ENCODE measurements around the gene DRD3. TPM values are rescaled to one million over a fixed set of nuclear protein-coding genes. Genes with fewer than 3 reads are reported as not detected.

Gene DRD3
- total and polyA plus RNA-seq, 4 donors: not detected

DNA sequence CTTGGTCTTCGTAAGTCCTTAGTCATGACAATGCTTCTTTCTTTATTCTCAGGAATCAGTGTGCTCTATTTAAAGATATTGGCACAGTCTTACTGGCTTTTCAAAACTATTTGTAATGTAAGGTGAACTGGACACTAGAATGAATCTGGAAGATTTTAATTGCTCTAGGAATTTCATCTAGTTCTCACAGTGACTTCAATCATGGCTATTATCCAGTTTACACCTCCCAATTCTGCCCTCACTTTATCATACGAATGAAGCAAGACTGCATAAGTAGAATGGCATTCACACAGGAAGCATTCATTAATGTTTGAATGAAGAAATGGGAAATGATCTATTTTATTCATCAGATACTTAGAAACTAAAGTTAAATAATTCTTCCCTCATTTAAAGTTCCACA is 26.7 kb upstream of the DRD3 start (continued):
- TF ChIP-seq, protein P1, sequence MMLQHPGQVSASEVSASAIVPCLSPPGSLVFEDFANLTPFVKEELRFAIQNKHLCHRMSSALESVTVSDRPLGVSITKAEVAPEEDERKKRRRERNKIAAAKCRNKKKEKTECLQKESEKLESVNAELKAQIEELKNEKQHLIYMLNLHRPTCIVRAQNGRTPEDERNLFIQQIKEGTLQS (IDR thresholded peaks at IDR 0.05): no peak
- no peak for TF ChIP-seq EGR1 (IDR thresholded peaks at IDR 0.05; ENCODE audit: low read depth in 2 of 2)

DNA sequence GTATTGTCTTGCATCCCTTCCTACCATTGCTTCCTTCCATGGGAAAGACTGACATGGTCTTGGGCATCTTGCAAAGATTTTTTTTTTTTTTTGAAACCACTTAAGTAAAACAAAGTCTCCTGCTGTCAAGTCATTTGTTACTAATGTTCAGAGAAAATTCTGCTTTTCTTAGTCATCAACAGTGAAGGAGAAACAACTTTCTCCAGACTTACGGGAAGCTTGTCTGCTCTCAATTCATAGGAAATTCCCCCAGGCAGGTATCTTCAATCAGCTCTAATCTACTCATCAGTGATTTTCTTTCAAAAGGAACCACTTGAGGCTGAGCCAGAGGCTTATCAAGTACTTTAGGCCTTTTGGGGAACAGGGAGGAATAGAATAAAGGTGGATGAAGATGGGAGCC is 15.9 kb upstream of the DRD3 start:
- no peak overlapping the region for H3K4me3 ChIP-seq (ENCODE audit: low read depth in 1 of 3, low read length in 3 of 3)
- TF ChIP-seq NR2F2 (IDR thresholded peaks at IDR 0.05): no peak
- TF ChIP-seq TAF1 (conservative IDR thresholded peaks at IDR 0.05): no peak
- TF ChIP-seq GABPA (IDR thresholded peaks at IDR 0.05 in 1 of 2, conservative IDR thresholded peaks at IDR 0.05 in 1 of 2): no peak
- no peak for TF ChIP-seq FOXA2 (IDR thresholded peaks at IDR 0.05)
- TF ChIP-seq, protein P2, sequence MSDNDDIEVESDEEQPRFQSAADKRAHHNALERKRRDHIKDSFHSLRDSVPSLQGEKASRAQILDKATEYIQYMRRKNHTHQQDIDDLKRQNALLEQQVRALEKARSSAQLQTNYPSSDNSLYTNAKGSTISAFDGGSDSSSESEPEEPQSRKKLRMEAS (IDR thresholded peaks at IDR 0.05): no peak
- TF ChIP-seq, protein P3, sequence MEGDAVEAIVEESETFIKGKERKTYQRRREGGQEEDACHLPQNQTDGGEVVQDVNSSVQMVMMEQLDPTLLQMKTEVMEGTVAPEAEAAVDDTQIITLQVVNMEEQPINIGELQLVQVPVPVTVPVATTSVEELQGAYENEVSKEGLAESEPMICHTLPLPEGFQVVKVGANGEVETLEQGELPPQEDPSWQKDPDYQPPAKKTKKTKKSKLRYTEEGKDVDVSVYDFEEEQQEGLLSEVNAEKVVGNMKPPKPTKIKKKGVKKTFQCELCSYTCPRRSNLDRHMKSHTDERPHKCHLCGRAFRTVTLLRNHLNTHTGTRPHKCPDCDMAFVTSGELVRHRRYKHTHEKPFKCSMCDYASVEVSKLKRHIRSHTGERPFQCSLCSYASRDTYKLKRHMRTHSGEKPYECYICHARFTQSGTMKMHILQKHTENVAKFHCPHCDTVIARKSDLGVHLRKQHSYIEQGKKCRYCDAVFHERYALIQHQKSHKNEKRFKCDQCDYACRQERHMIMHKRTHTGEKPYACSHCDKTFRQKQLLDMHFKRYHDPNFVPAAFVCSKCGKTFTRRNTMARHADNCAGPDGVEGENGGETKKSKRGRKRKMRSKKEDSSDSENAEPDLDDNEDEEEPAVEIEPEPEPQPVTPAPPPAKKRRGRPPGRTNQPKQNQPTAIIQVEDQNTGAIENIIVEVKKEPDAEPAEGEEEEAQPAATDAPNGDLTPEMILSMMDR (IDR thresholded peaks at IDR 0.05; ENCODE audit: low read depth, low read length, missing input control): no peak
- TF ChIP-seq EGR1 (IDR thresholded peaks at IDR 0.05; ENCODE audit: low read depth in 2 of 2): no peak
- no peak for TF ChIP-seq HNF4A (conservative IDR thresholded peaks at IDR 0.05)
- no peak for TF ChIP-seq RAD21 (IDR thresholded peaks at IDR 0.05)
- no peaks in the 10 kb centered on the region for H3K27me3 ChIP-seq (ENCODE audit: control insufficient read depth in 4 of 4, insufficient read depth in 4 of 4, low read length in 3 of 4)
- H3K27ac ChIP-seq (ENCODE audit: low read depth in 1 of 2, low read length in 2 of 2): no peak overlapping the region
- H3K9me3 ChIP-seq (ENCODE audit: control insufficient read depth in 4 of 4, low read length in 3 of 4): no peaks in the 10 kb centered on the region
- H3K4me1 ChIP-seq (ENCODE audit: control insufficient read depth in 4 of 4, insufficient read depth in 4 of 4, low read length in 3 of 4): no peaks in the 10 kb centered on the region
- no peak for DNase-seq (ENCODE audit: low spot score)
- WGBS: 93% methylated on average over 1 of the region's 1 CpG
- H3K36me3 ChIP-seq (ENCODE audit: control insufficient read depth in 4 of 4, insufficient read depth in 3 of 4, low read depth in 1 of 4, low read length in 3 of 4): no peaks in the 10 kb centered on the region
- no peak overlapping the region for H3K9ac ChIP-seq (ENCODE audit: low read depth in 1 of 2, low read length in 2 of 2)

DNA sequence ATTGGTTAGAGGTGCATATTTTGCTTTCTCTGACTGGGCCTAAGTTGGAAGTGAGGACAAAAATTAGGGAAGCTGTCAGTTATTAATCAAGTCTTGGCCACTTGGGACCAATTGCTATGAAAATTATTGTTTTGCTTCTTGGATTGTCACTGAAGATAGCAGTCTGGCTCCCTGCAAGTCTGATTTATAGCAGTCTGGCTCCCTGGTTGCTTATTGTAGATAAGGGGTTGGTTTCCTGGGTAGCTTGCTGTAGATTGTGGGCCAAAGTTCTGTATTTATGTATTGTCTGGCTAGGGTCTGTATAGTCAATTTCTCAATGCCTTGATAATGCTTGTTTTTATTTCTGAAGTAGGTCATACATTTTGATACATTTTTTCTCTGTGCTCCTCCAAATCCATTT is 13.3 kb upstream of the DRD3 start:
- H3K4me3 ChIP-seq (ENCODE audit: low read depth in 1 of 3, low read length in 3 of 3): no peak overlapping the region
- no peak overlapping the region for H3K9ac ChIP-seq (ENCODE audit: low read depth in 1 of 2, low read length in 2 of 2)
- H3K9me3 ChIP-seq (ENCODE audit: control insufficient read depth in 4 of 4, low read length in 3 of 4): no peaks in the 10 kb centered on the region
- H3K4me1 ChIP-seq (ENCODE audit: control insufficient read depth in 4 of 4, insufficient read depth in 4 of 4, low read length in 3 of 4): no peaks in the 10 kb centered on the region
- no peaks in the 10 kb centered on the region for H3K36me3 ChIP-seq (ENCODE audit: control insufficient read depth in 4 of 4, insufficient read depth in 3 of 4, low read depth in 1 of 4, low read length in 3 of 4)
- H3K27ac ChIP-seq (ENCODE audit: low read depth in 1 of 2, low read length in 2 of 2): no peak overlapping the region
- no peak for DNase-seq (ENCODE audit: low spot score)
- no peak for TF ChIP-seq YY1 (IDR thresholded peaks at IDR 0.05)
- no peak for TF ChIP-seq HNF4G (IDR thresholded peaks at IDR 0.05)
- TF ChIP-seq EGR1 (IDR thresholded peaks at IDR 0.05; ENCODE audit: low read depth in 2 of 2): no peak
- TF ChIP-seq SP1 (IDR thresholded peaks at IDR 0.05): no peak
- H3K27me3 ChIP-seq (ENCODE audit: control insufficient read depth in 4 of 4, insufficient read depth in 4 of 4, low read length in 3 of 4): no peaks in the 10 kb centered on the region

DNA sequence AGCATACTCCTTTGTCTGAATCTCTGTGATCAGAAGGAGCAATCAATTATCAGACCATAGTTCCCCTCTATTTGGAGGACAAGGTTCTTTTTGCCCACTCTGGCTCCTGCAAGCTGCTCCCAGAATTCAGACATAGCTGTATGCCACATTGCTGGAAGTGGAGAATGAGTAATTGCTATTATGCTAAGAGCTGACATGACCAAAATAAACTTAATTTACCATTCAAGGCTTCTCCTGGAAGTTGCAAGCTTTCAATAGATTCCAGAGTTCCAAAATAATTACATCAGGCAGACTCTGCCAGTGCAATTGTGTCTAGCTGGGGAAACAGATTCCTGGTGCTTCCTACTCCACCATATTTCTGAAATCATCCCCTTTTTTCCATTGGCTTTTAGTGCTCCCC is 7.6 kb upstream of the DRD3 start:
- Histone ChIP-seq H3K4me3 (ENCODE audit: low read depth in 1 of 3, low read length in 3 of 3) (no peak overlapping the region), H3K36me3 (ENCODE audit: control insufficient read depth in 4 of 4, insufficient read depth in 3 of 4, low read depth in 1 of 4, low read length in 3 of 4) (no peaks in the 10 kb centered on the region), H3K4me1 (ENCODE audit: control insufficient read depth in 4 of 4, insufficient read depth in 4 of 4, low read length in 3 of 4) (no peaks in the 10 kb centered on the region), H3K9ac (ENCODE audit: low read depth in 1 of 2, low read length in 2 of 2) (no peak overlapping the region), H3K27ac (ENCODE audit: low read depth in 1 of 2, low read length in 2 of 2) (no peak overlapping the region), H3K9me3 (ENCODE audit: control insufficient read depth in 4 of 4, low read length in 3 of 4) (peaks cover 0 to 8% (median 0%) of the 10 kb centered on the region in 4 donors), H3K27me3 (ENCODE audit: control insufficient read depth in 4 of 4, insufficient read depth in 4 of 4, low read length in 3 of 4) (peaks cover 0 to 3% (median 0%) of the 10 kb centered on the region in 4 donors)
- TF ChIP-seq, protein P2 (IDR thresholded peaks at IDR 0.05): no peak
- TF ChIP-seq RXRA (IDR thresholded peaks at IDR 0.05): no peak
- TF ChIP-seq EGR1 (IDR thresholded peaks at IDR 0.05; ENCODE audit: low read depth in 2 of 2): no peak
- TF ChIP-seq NR2F2 (IDR thresholded peaks at IDR 0.05): no peak
- TF ChIP-seq GABPA (IDR thresholded peaks at IDR 0.05 in 1 of 2, conservative IDR thresholded peaks at IDR 0.05 in 1 of 2): no peak
- no peak for TF ChIP-seq SP1 (IDR thresholded peaks at IDR 0.05)
- TF ChIP-seq HNF4A (conservative IDR thresholded peaks at IDR 0.05): no peak
- TF ChIP-seq HNF4G (IDR thresholded peaks at IDR 0.05): no peak
- no peak for TF ChIP-seq FOXA2 (IDR thresholded peaks at IDR 0.05)
- no peak for DNase-seq (ENCODE audit: low spot score)

All from liver (tissue), 9 donors.